CD4-positive, alpha-beta T cell treated with Interleukin-6 at 100 ng/mL for 8 hours (primary cell): Measurements from ENCODE around the gene GPLD1.
"Not testable (repeated sequence)": the region's sequence is repeated elsewhere in the genome, so short reads cannot be mapped to it uniquely, and the experiment has no call there.

Source experiments
- DNase-seq: peaks from one replicate; pipeline ENCODE4 v3.0.0-alpha.2; 2020; ENCODE audit warnings: mixed read lengths, low spot score

GPLD1 gene

GRCh38 chr6:24453921-24454320, 35.5 kb downstream of the GPLD1 start:
- no peak for DNase-seq

- no peak for DNase-seq
These were observed 37.6 kb downstream of the GPLD1 start for GRCh38 chr6:24451581-24452388.

- DNase-seq = no peak
These were observed 40.4 kb downstream of the GPLD1 start for GRCh38 chr6:24448828-24449525.

GRCh38 chr6:24448396-24448795, 41.0 kb downstream of the GPLD1 start:
- DNase-seq = no peak

- no peak for DNase-seq
These were observed 42.7 kb downstream of the GPLD1 start for GRCh38 chr6:24446670-24447069.

- DNase-seq = no peak
These were observed 43.7 kb downstream of the GPLD1 start for GRCh38 chr6:24445704-24446103.

- no peak for DNase-seq
These were observed 44.8 kb downstream of the GPLD1 start for GRCh38 chr6:24444588-24444987.

GRCh38 chr6:24441599-24441904, 47.8 kb downstream of the GPLD1 start:
- no peak for DNase-seq

- no peak for DNase-seq
These were observed 48.3 kb downstream of the GPLD1 start for GRCh38 chr6:24440897-24441598.

- no peak for DNase-seq
These were observed 49.4 kb downstream of the GPLD1 start for GRCh38 chr6:24439858-24440539.

- no peak for DNase-seq
These were observed 52.4 kb downstream of the GPLD1 start for GRCh38 chr6:24436979-24437378.

GRCh38 chr6:24432611-24433010, 56.8 kb downstream of the GPLD1 start:
- DNase-seq = no peak

GRCh38 chr6:24431045-24431451, 58.3 kb downstream of the GPLD1 start:
- DNase-seq = peak; percentile 31

GRCh38 chr6:24430086-24430485, 59.3 kb downstream of the GPLD1 start:
- DNase-seq = no peak

GRCh38 chr6:24429146-24429545, 60.2 kb downstream of the GPLD1 start:
- no peak for DNase-seq

GRCh38 chr6:24428615-24429014, 60.8 kb downstream of the GPLD1 start:
- no peak for DNase-seq

- DNase-seq = no peak
These were observed 62.5 kb downstream of the GPLD1 start for GRCh38 chr6:24426729-24427446.

GRCh38 chr6:24425091-24425490, 64.3 kb downstream of the GPLD1 start:
- DNase-seq = no peak

- no peak for DNase-seq
These were observed 69.9 kb downstream of the GPLD1 start for GRCh38 chr6:24419526-24419925.

- DNase-seq = no peak
These were observed 73.6 kb downstream of the GPLD1 start for GRCh38 chr6:24415753-24416152.

GRCh38 chr6:24414531-24414930, 74.8 kb downstream of the GPLD1 start:
- not testable (repeated sequence) for DNase-seq

- no peak for DNase-seq
These were observed 77.1 kb downstream of the GPLD1 start for GRCh38 chr6:24412294-24412693.
